Endothelial cell of umbilical vein (primary cell): ENCODE measurements around the gene GUCA1A.

Experiments
- CTCF ChIP-seq, 2 donors: IDR thresholded peaks; 1 replicate in 1 of 2; 2 replicates in 1 of 2; pipeline ENCODE4 v1.5.1; 2011; ENCODE audit warnings: low read length in 2 of 2, mild to moderate bottlenecking in 2 of 2, moderate library complexity in 2 of 2, control low read depth in 1 of 2, inconsistent platforms in 1 of 2, low read depth in 1 of 2; ENCODE audit not compliant: insufficient read depth in 1 of 2; ENCODE audit errors: extremely low read depth in 1 of 2
- EZH2 ChIP-seq: IDR thresholded peaks from 2 replicates; pipeline ENCODE4 v1.6.1; 2012; ENCODE audit warnings: borderline replicate concordance, low read depth, mild to moderate bottlenecking, moderate library complexity, low read length, inconsistent platforms; ENCODE audit not compliant: severe bottlenecking
- JUN ChIP-seq: IDR thresholded peaks from 2 replicates; pipeline ENCODE4 v1.6.1; 2011; ENCODE audit warnings: borderline replicate concordance, low read depth; ENCODE audit not compliant: insufficient read length, insufficient read depth
- POLR2A ChIP-seq: IDR thresholded peaks from 2 replicates; pipeline ENCODE4 v1.6.1; 2012; ENCODE audit warnings: low read depth, mild to moderate bottlenecking, control low read depth, low read length
- POLR2AphosphoS5 ChIP-seq: IDR thresholded peaks from 2 replicates; pipeline ENCODE4 v1.6.1; 2012; ENCODE audit warnings: low read depth, mild to moderate bottlenecking, control low read depth, low read length, moderate library complexity; ENCODE audit not compliant: insufficient read depth

- no peak for TF ChIP-seq CTCF (IDR thresholded peaks at IDR 0.05; ENCODE audit: extremely low read depth in 1 of 2, insufficient read depth in 1 of 2, low read depth in 1 of 2, low read length in 2 of 2)
- no peak for TF ChIP-seq POLR2AphosphoS5
- TF ChIP-seq JUN: no peak
- TF ChIP-seq POLR2A: no peak
- TF ChIP-seq EZH2: no peak
Observed at GRCh38 chr6:42199106-42199981, 26.2 kb downstream of the GUCA1A start.
